CD14-positive monocyte (primary cell): ENCODE measurements around the gene GTF3C2. TPM values are rescaled to one million over a fixed set of nuclear protein-coding genes. Genes with fewer than 3 reads are reported as not detected.

ENCODE experiments used
- DNase-seq, 3 donors: peaks; one replicate each; pipeline ENCODE4 v3.0.0-alpha.2; 2011 to 2022
- H2AFZ ChIP-seq: 2 replicates; pipeline ENCODE4 v1.6.0; 2012; ENCODE audit warnings: mild to moderate bottlenecking, low read depth, low read length, inconsistent platforms; ENCODE audit not compliant: insufficient read depth, poor library complexity, severe bottlenecking
- H3K27ac ChIP-seq, 2 donors: 1 replicate in 1 of 2; 2 replicates in 1 of 2; pipeline ENCODE4 v1.5.1; 2012 to 2013; ENCODE audit warnings: low read length in 2 of 2, control low read depth in 1 of 2, inconsistent platforms in 1 of 2, low read depth in 1 of 2, mild to moderate bottlenecking in 1 of 2
- H3K27me3 ChIP-seq, 2 donors: one replicate each; pipeline versions ENCODE4 v1.6.0 to v1.6.1; 2011 to 2013; ENCODE audit warnings: low read length in 2 of 2; ENCODE audit not compliant: control insufficient read depth in 2 of 2, insufficient read depth in 2 of 2
- H3K36me3 ChIP-seq, 2 donors: replicated peaks in 1 of 2; 1 replicate in 1 of 2; 2 replicates in 1 of 2; pipeline versions ENCODE4 v1.5.1 to v1.6.1; 2012 to 2013; ENCODE audit warnings: low read length in 2 of 2, control low read depth in 1 of 2, inconsistent platforms in 1 of 2, mild to moderate bottlenecking in 1 of 2; ENCODE audit not compliant: insufficient read depth in 2 of 2, control insufficient read depth in 1 of 2
- H3K4me1 ChIP-seq, 2 donors: 1 replicate in 1 of 2; 2 replicates in 1 of 2; pipeline versions ENCODE4 v1.5.1 to v1.6.1; 2012 to 2013; ENCODE audit warnings: low read length in 2 of 2, control low read depth in 1 of 2, inconsistent platforms in 1 of 2, mild to moderate bottlenecking in 1 of 2, moderate library complexity in 1 of 2; ENCODE audit not compliant: insufficient read depth in 2 of 2, control insufficient read depth in 1 of 2
- H3K4me2 ChIP-seq: replicated peaks from 2 replicates; pipeline ENCODE3; 2012; ENCODE audit warnings: low read length, moderate library complexity, mild to moderate bottlenecking; ENCODE audit not compliant: poor library complexity, severe bottlenecking; ENCODE audit errors: extremely low read depth
- H3K4me3 ChIP-seq, 3 experiments: fragments of 200-600 bp in 1 of 3; sonication (generic) in 1 of 3; replicated peaks in 1 of 3; 1 replicate in 2 of 3; 2 replicates in 1 of 3; pipeline ENCODE4 v1.5.1; 2011 to 2013; ENCODE audit warnings: low read length in 3 of 3, mild to moderate bottlenecking in 3 of 3, control low read depth in 2 of 3, low read depth in 2 of 3, inconsistent platforms in 1 of 3, moderate library complexity in 1 of 3
- H3K79me2 ChIP-seq: 2 replicates; pipeline ENCODE4 v1.6.0; 2012; ENCODE audit warnings: mild to moderate bottlenecking, control low read depth, inconsistent platforms, low read length, moderate library complexity; ENCODE audit not compliant: insufficient read depth
- H3K9ac ChIP-seq: 2 replicates; pipeline ENCODE4 v1.6.0; 2017; ENCODE audit warnings: low read length, mild to moderate bottlenecking; ENCODE audit not compliant: insufficient read depth, poor library complexity, severe bottlenecking
- H3K9me3 ChIP-seq, 2 donors: replicated peaks in 1 of 2; 1 replicate in 1 of 2; 2 replicates in 1 of 2; pipeline versions ENCODE4 v1.5.1 to v1.6.1; 2012 to 2013; ENCODE audit warnings: low read length in 2 of 2, control low read depth in 1 of 2; ENCODE audit not compliant: control insufficient read depth in 1 of 2, insufficient read depth in 1 of 2
- H4K20me1 ChIP-seq: 2 replicates; pipeline ENCODE4 v1.6.0; 2012; ENCODE audit warnings: mild to moderate bottlenecking, low read length, control low read depth, moderate library complexity; ENCODE audit not compliant: insufficient read depth
- H3K27ac Mint-ChIP-seq, 7 donors: one replicate each; pipeline ENCODE4 v1.8.0; 2020; ENCODE audit warnings: mild to moderate bottlenecking in 7 of 7, mixed read lengths in 7 of 7, moderate library complexity in 6 of 7, inconsistent platforms in 2 of 7
- H3K27me3 Mint-ChIP-seq, 3 donors: one replicate each; pipeline ENCODE4 v1.8.0; 2021 to 2022; ENCODE audit warnings: low read depth in 3 of 3, mild to moderate bottlenecking in 3 of 3, mixed read lengths in 3 of 3, moderate library complexity in 3 of 3, inconsistent platforms in 1 of 3
- H3K36me3 Mint-ChIP-seq, 2 donors: one replicate each; pipeline ENCODE4 v1.8.0; 2020; ENCODE audit warnings: mixed read lengths in 2 of 2, inconsistent platforms in 1 of 2, mild to moderate bottlenecking in 1 of 2
- H3K4me1 Mint-ChIP-seq: one replicate; pipeline ENCODE4 v1.8.0; 2020; ENCODE audit warnings: mild to moderate bottlenecking, mixed read lengths
- H3K4me3 Mint-ChIP-seq, 2 donors: one replicate each; pipeline ENCODE4 v1.8.0; 2020; ENCODE audit warnings: mild to moderate bottlenecking in 2 of 2, mixed read lengths in 2 of 2, moderate library complexity in 1 of 2
- H3K9me3 Mint-ChIP-seq, 7 donors: one replicate each; pipeline ENCODE4 v1.8.0; 2020 to 2022; ENCODE audit warnings: mixed read lengths in 7 of 7, mild to moderate bottlenecking in 6 of 7, moderate library complexity in 6 of 7, inconsistent platforms in 2 of 7
- CTCF ChIP-seq: fragments of 200-600 bp; IDR thresholded peaks from one replicate; pipeline ENCODE4 v1.8.0; 2022; ENCODE audit warnings: antibody characterized with exemption, mild to moderate bottlenecking
- WGBS: methylation state at CpG from one replicate; pipeline ENCODE4 v1.1.5; 2013; ENCODE audit warnings: missing lambda C conversion rate; ENCODE audit not compliant: insufficient coverage; 5-methylcytosine and 5-hydroxymethylcytosine counted together
- intact Hi-C, 2 donors: fragments of 100-400 bp; cut with micrococcal nuclease; formaldehyde crosslinking; loops; one replicate each; pipeline versions ENCODE4 v1.15.0 to v1.15.1; 2023
- polyA plus RNA-seq, 3 donors: library from polyadenylated mRNA; depleted of rRNA in 1 of 3; unstranded in 2 of 3; stranded (reverse) in 1 of 3; fragments of 300-500 nt in 2 of 3; fragments of >200 nt in 1 of 3; fragmentation: Illumina TruSeq in 2 of 3; gene quantifications; 1 replicate in 2 of 3; 2 replicates in 1 of 3; pipeline ENCODE4 v1.2.3, GENCODE V29; 2012 to 2021

GTF3C2 gene
- polyA plus RNA-seq, 3 donors, result 34.4 to 70.8 (median 41.7) TPM

- H4K20me1 ChIP-seq, result no peaks in the 10 kb centered on the region
- H2AFZ ChIP-seq, result no peak overlapping the region
- Mint-ChIP-seq H3K9me3 (peaks cover 0 to 6% (median 1%) of the 10 kb centered on the region in 7 donors), H3K36me3 (peaks cover 32 to 38% of the 10 kb centered on the region in 2 donors), H3K27me3 (peaks cover 38 to 48% (median 47%) of the 10 kb centered on the region in 3 donors), H3K27ac (no peak overlapping the region), H3K4me1 (peaks cover 17% of the 10 kb centered on the region), H3K4me3 (peak overlapping the region in 1 of 2 donors; percentile 73)
- peaks cover 14 to 29% of the 10 kb centered on the region in 2 donors for H3K36me3 ChIP-seq
- H3K4me3 ChIP-seq, result no peak overlapping the region
- no peaks in the 10 kb centered on the region for H3K79me2 ChIP-seq
- peaks cover 12 to 14% of the 10 kb centered on the region in 2 donors for H3K4me1 ChIP-seq
- intact Hi-C loops, result no loop called here
- H3K27me3 ChIP-seq, result peaks cover 4 to 32% of the 10 kb centered on the region in 2 donors
- H3K4me2 ChIP-seq, result peak overlapping the region; percentile 3
- WGBS, result 8% methylated on average over 11 of the region's 14 CpGs
- no peak overlapping the region for H3K27ac ChIP-seq
- H3K9ac ChIP-seq, result no peak overlapping the region
- no peak for DNase-seq
- TF ChIP-seq CTCF, result no peak
- H3K9me3 ChIP-seq, result peaks cover 0 to 7% of the 10 kb centered on the region in 2 donors
Observed at GRCh38 chr2:27307287-27307544, 49.3 kb downstream of the GTF3C2 start.

- H3K4me3 ChIP-seq, result peak overlapping the region in 1 of 3 experiments; percentile 5
- peaks cover 4 to 32% of the 10 kb centered on the region in 2 donors for H3K27me3 ChIP-seq
- no peaks in the 10 kb centered on the region for H3K79me2 ChIP-seq
- H3K27ac ChIP-seq, result no peak overlapping the region
- DNase-seq, result no peak
- peaks cover 0 to 7% of the 10 kb centered on the region in 2 donors for H3K9me3 ChIP-seq
- Mint-ChIP-seq H3K27me3 (peaks cover 38 to 48% (median 47%) of the 10 kb centered on the region in 3 donors), H3K4me1 (peaks cover 17% of the 10 kb centered on the region), H3K4me3 (peak overlapping the region in 1 of 2 donors; percentile 73), H3K9me3 (peaks cover 0 to 6% (median 1%) of the 10 kb centered on the region in 7 donors), H3K27ac (no peak overlapping the region), H3K36me3 (peaks cover 27 to 33% of the 10 kb centered on the region in 2 donors)
- intact Hi-C loops, result no loop called here
- H3K36me3 ChIP-seq, result peaks cover 10 to 24% of the 10 kb centered on the region in 2 donors
- no peak overlapping the region for H2AFZ ChIP-seq
- H3K4me2 ChIP-seq, result peak overlapping the region; percentile 3
- peaks cover 12 to 14% of the 10 kb centered on the region in 2 donors for H3K4me1 ChIP-seq
- TF ChIP-seq CTCF, result no peak
- H4K20me1 ChIP-seq, result no peaks in the 10 kb centered on the region
- peak overlapping the region; percentile 21 for H3K9ac ChIP-seq
- WGBS, result 2% methylated on average over 41 of the region's 51 CpGs
Observed at GRCh38 chr2:27306573-27307286, 49.8 kb downstream of the GTF3C2 start.
